SK-N-SH treated with all-trans-retinoic acid at 6 μM for 48 hours (cell line): ENCODE data around the gene CYSRT1.

ENCODE experiments used
- ATAC-seq: fragments of 200-7000 bp; cut with Tn5 transposase; 3 replicates; pipeline ENCODE4 v1.9.1; 2020; ENCODE audit warnings: mild to moderate bottlenecking, moderate library complexity
- ARNTL ChIP-seq: fragments of 450-650 bp; formaldehyde crosslinking; IDR thresholded peaks from 2 replicates; pipeline ENCODE4 v1.5.0; 2020; ENCODE audit warnings: low read depth, mild to moderate bottlenecking, moderate library complexity, borderline replicate concordance
- BACH2 ChIP-seq: fragments of 250-450 bp; sonication (Bioruptor Pico); IDR thresholded peaks from 2 replicates; pipeline ENCODE4 v1.9.0; 2021; ENCODE audit warnings: mild to moderate bottlenecking, borderline replicate concordance
- CSDC2 ChIP-seq: fragments of 250-450 bp; sonication (Bioruptor Pico); IDR thresholded peaks from 2 replicates; pipeline ENCODE4 v1.5.0; 2020; ENCODE audit warnings: mild to moderate bottlenecking, moderate library complexity
- CSRNP3 ChIP-seq: fragments of 250-450 bp; sonication (Bioruptor Pico); IDR thresholded peaks from 2 replicates; pipeline ENCODE4 v1.5.1; 2021; ENCODE audit warnings: mild to moderate bottlenecking, moderate library complexity
- ESRRG ChIP-seq: fragments of 250-450 bp; sonication (Bioruptor Pico); IDR thresholded peaks from 2 replicates; pipeline ENCODE4 v1.6.1; 2021; ENCODE audit warnings: mild to moderate bottlenecking
- GLIS3 ChIP-seq: fragments of 250-450 bp; sonication (Bioruptor Pico); IDR thresholded peaks from 2 replicates; pipeline ENCODE4 v1.5.0; 2020; ENCODE audit warnings: mild to moderate bottlenecking, moderate library complexity
- ISL1 ChIP-seq: fragments of 250-450 bp; sonication (Bioruptor Pico); IDR thresholded peaks from 2 replicates; pipeline ENCODE4 v2.1.2; 2022; ENCODE audit warnings: mild to moderate bottlenecking, moderate library complexity
- OSR1 ChIP-seq: fragments of 250-450 bp; sonication (Bioruptor Pico); IDR thresholded peaks from 2 replicates; pipeline ENCODE4 v1.8.0; 2022; ENCODE audit warnings: moderate library complexity, mild to moderate bottlenecking, inconsistent platforms
- PPARA ChIP-seq: fragments of 250-450 bp; sonication (Bioruptor Pico); IDR thresholded peaks from 2 replicates; pipeline ENCODE4 v1.5.0; 2020; ENCODE audit warnings: mild to moderate bottlenecking, borderline replicate concordance
- RARB ChIP-seq: fragments of 250-450 bp; sonication (Bioruptor Pico); IDR thresholded peaks from 2 replicates; pipeline ENCODE4 v1.8.0; 2021; ENCODE audit warnings: mild to moderate bottlenecking, moderate library complexity
- SNAI2 ChIP-seq: fragments of 250-450 bp; sonication (Bioruptor Pico); IDR thresholded peaks from 2 replicates; pipeline ENCODE4 v1.5.0; 2020; ENCODE audit warnings: mild to moderate bottlenecking, moderate library complexity
- TOX ChIP-seq: fragments of 250-450 bp; sonication (Bioruptor Pico); IDR thresholded peaks from 2 replicates; pipeline ENCODE4 v1.8.0; 2021; ENCODE audit warnings: mild to moderate bottlenecking, moderate library complexity, borderline replicate concordance
- ZC3H10 ChIP-seq: fragments of 250-450 bp; sonication (Bioruptor Pico); IDR thresholded peaks from 2 replicates; pipeline ENCODE4 v1.5.1; 2021; ENCODE audit warnings: mild to moderate bottlenecking, moderate library complexity
- ZFP3 ChIP-seq: fragments of 250-450 bp; sonication (Bioruptor Pico); IDR thresholded peaks from 2 replicates; pipeline ENCODE4 v1.5.0; 2020; ENCODE audit warnings: mild to moderate bottlenecking, moderate library complexity
- ZFP30 ChIP-seq: fragments of 450-650 bp; formaldehyde crosslinking; IDR thresholded peaks from 2 replicates; pipeline ENCODE4 v1.5.0; 2022; ENCODE audit warnings: mild to moderate bottlenecking, moderate library complexity
- ZNF565 ChIP-seq: fragments of 450-650 bp; formaldehyde crosslinking; conservative IDR thresholded peaks from 2 replicates; pipeline ENCODE4 v1.5.0; 2020; ENCODE audit warnings: low read depth, mild to moderate bottlenecking, moderate library complexity
- TF ChIP-seq, protein P1 (sequence below): fragments of 250-450 bp; sonication (Bioruptor Pico); IDR thresholded peaks from 2 replicates; pipeline ENCODE4 v1.8.0; 2021; ENCODE audit warnings: low read depth, mild to moderate bottlenecking, moderate library complexity, borderline replicate concordance
- TF ChIP-seq, protein P2 (sequence below): fragments of 250-450 bp; sonication (Bioruptor Pico); IDR thresholded peaks from 2 replicates; pipeline ENCODE4 v1.5.1; 2020; ENCODE audit warnings: low read depth, mild to moderate bottlenecking, moderate library complexity
- TF ChIP-seq, protein P3 (sequence below): fragments of 250-450 bp; sonication (Bioruptor Pico); IDR thresholded peaks from 2 replicates; pipeline ENCODE4 v1.5.0; 2020; ENCODE audit warnings: mild to moderate bottlenecking, moderate library complexity
- TF ChIP-seq, protein P4 (sequence below): fragments of 250-450 bp; sonication (Bioruptor Pico); IDR thresholded peaks from 2 replicates; pipeline ENCODE4 v1.8.0; 2020; ENCODE audit warnings: mild to moderate bottlenecking, moderate library complexity, borderline replicate concordance

CYSRT1 gene

GRCh38 chr9:137253717-137254623 lies 29.0 kb downstream of the CYSRT1 start:
- ATAC-seq, result peak; percentile 8

DNA sequence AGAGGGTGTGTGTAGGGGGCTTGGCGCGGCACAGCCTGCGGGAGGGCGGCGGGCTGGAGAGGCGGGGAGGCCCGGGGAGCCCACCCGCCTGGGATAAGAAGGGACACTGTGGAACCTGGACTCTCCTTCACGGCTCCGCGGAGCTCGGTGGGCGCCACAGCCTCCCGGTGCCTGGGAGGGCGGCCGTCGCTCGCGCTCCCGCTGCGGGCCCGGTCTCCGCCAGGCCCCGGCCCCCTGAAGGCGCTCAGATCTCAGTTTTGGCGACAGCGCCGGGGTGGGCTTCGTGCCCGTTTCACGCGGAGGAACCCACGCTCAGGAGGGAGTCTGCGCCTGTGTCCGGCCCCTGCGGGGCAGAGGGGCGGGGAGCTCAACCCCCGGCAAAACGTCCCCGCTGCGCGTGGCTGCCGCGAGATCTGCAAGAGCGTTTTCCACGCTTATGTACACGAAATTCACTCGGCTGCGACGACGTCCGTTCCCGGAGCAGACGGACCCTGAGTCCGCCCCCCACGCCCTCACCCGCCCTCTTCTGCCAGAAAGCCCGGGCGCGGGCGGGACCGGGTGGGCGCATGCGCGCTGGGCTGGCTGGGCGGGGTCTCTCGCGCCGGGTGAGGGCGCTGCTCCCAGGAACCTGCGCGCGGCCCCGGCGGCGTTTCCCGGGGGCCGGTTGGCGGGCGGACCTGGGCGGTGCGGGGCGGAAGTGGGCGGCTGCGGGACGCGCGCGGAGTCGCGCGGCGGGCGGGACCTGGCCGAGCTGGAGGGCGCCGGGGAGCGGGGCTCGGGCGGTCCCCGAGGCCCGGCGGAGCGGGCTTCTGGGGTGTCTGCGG lies 29.9 kb downstream of the CYSRT1 start, which contains the start of gene NELFB:
NELFB (plus strand) TSS at position 704 of the 824 bp plus-strand sequence.
- ATAC-seq, result peak; percentile 83
- TF ChIP-seq ZC3H10 (CRISPR knock-in tag) (0 out of 2 replicates have a peak, but pooled peaks have one; percentile 15), ZNF565 (CRISPR knock-in tag) (no peak), GLIS3 (CRISPR knock-in tag) (no peak), ISL1 (CRISPR knock-in tag) (no peak), TOX (no peak), RARB (no peak), ZFP30 (CRISPR knock-in tag) (no peak)

More at GRCh38 chr9:137253717-137254623, 29.0 kb downstream of the CYSRT1 start:
- TF ChIP-seq ZFP30 (CRISPR knock-in tag), result no peak
- TF ChIP-seq ZFP3 (CRISPR knock-in tag), result peak; percentile 97
- no peak for TF ChIP-seq PPARA
- TF ChIP-seq, protein P1, sequence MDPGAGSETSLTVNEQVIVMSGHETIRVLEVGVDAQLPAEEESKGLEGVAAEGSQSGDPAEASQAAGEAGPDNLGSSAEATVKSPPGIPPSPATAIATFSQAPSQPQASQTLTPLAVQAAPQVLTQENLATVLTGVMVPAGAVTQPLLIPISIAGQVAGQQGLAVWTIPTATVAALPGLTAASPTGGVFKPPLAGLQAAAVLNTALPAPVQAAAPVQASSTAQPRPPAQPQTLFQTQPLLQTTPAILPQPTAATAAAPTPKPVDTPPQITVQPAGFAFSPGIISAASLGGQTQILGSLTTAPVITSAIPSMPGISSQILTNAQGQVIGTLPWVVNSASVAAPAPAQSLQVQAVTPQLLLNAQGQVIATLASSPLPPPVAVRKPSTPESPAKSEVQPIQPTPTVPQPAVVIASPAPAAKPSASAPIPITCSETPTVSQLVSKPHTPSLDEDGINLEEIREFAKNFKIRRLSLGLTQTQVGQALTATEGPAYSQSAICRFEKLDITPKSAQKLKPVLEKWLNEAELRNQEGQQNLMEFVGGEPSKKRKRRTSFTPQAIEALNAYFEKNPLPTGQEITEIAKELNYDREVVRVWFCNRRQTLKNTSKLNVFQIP, result no peak
- TF ChIP-seq, protein P2, sequence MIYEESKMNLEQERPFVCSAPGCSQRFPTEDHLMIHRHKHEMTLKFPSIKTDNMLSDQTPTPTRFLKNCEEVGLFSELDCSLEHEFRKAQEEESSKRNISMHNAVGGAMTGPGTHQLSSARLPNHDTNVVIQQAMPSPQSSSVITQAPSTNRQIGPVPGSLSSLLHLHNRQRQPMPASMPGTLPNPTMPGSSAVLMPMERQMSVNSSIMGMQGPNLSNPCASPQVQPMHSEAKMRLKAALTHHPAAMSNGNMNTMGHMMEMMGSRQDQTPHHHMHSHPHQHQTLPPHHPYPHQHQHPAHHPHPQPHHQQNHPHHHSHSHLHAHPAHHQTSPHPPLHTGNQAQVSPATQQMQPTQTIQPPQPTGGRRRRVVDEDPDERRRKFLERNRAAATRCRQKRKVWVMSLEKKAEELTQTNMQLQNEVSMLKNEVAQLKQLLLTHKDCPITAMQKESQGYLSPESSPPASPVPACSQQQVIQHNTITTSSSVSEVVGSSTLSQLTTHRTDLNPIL (CRISPR knock-in tag), result no peak
- TF ChIP-seq ARNTL (CRISPR knock-in tag), result no peak
- TF ChIP-seq ZNF565 (CRISPR knock-in tag), result no peak
- no peak for TF ChIP-seq RARB
- no peak for TF ChIP-seq GLIS3 (CRISPR knock-in tag)

DNA sequence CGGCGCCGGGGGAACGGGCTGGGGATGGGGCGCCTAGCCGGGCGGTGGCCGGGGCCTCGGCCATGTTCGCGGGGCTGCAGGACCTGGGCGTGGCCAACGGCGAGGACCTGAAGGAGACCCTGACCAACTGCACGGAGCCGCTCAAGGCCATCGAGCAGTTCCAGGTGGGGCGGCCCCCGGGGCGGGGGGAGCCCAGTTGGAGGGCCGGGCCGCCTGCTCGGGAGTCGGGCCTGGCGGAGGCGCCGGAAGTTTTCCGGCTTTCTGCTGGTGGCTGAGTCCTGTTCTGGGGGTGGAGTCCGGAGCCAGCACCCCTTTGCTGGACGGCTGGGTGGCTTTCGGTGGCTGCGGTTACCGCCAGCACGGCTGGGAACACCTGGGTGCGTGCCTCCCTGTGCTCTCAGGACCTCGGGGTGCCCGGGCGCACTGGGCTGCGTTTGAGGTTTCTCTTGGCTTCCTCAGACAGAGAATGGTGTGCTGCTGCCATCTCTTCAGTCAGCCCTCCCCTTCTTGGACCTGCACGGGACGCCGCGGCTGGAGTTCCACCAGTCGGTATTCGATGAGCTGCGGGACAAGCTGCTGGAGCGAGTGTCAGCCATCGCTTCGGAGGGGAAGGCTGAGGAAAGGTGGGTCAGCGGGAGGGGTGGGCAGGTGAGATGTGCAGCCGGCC lies 30.6 kb downstream of the CYSRT1 start:
- peak; percentile 54 for ATAC-seq
- TF ChIP-seq ARNTL (CRISPR knock-in tag) (no peak), ZFP3 (CRISPR knock-in tag) (no peak)
- TF ChIP-seq, protein P2 (CRISPR knock-in tag), result no peak

DNA sequence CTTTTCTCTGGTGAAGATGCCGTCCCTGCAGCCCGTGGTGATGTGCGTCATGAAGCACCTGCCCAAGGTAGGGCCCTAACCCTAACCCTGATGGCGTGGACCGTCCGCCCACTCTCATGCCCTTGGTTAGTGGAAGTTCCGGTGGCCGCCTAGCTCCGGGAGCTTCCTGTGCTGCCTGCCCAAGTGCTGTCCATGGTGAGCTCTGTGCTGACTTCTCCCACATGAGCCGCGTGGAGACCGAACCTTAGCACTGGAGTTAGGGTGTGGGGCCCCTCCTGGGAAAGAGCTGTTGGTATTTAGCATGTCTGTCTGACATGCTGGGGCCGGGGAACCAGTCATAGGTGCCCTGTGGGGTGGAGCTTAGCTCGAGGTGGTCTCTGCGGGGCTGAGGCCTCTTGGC lies 31.4 kb downstream of the CYSRT1 start:
- ATAC-seq, result no peak
- TF ChIP-seq CSRNP3 (CRISPR knock-in tag), result no peak
- TF ChIP-seq ESRRG, result no peak
- no peak for TF ChIP-seq SNAI2 (CRISPR knock-in tag)
- no peak for TF ChIP-seq OSR1 (CRISPR knock-in tag)
- TF ChIP-seq ZFP30 (CRISPR knock-in tag), result no peak
- no peak for TF ChIP-seq RARB
- TF ChIP-seq ISL1 (CRISPR knock-in tag), result no peak
- TF ChIP-seq GLIS3 (CRISPR knock-in tag), result no peak
- TF ChIP-seq, protein P3, sequence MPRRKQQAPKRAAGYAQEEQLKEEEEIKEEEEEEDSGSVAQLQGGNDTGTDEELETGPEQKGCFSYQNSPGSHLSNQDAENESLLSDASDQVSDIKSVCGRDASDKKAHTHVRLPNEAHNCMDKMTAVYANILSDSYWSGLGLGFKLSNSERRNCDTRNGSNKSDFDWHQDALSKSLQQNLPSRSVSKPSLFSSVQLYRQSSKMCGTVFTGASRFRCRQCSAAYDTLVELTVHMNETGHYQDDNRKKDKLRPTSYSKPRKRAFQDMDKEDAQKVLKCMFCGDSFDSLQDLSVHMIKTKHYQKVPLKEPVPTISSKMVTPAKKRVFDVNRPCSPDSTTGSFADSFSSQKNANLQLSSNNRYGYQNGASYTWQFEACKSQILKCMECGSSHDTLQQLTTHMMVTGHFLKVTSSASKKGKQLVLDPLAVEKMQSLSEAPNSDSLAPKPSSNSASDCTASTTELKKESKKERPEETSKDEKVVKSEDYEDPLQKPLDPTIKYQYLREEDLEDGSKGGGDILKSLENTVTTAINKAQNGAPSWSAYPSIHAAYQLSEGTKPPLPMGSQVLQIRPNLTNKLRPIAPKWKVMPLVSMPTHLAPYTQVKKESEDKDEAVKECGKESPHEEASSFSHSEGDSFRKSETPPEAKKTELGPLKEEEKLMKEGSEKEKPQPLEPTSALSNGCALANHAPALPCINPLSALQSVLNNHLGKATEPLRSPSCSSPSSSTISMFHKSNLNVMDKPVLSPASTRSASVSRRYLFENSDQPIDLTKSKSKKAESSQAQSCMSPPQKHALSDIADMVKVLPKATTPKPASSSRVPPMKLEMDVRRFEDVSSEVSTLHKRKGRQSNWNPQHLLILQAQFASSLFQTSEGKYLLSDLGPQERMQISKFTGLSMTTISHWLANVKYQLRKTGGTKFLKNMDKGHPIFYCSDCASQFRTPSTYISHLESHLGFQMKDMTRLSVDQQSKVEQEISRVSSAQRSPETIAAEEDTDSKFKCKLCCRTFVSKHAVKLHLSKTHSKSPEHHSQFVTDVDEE, result no peak
- TF ChIP-seq, protein P4, sequence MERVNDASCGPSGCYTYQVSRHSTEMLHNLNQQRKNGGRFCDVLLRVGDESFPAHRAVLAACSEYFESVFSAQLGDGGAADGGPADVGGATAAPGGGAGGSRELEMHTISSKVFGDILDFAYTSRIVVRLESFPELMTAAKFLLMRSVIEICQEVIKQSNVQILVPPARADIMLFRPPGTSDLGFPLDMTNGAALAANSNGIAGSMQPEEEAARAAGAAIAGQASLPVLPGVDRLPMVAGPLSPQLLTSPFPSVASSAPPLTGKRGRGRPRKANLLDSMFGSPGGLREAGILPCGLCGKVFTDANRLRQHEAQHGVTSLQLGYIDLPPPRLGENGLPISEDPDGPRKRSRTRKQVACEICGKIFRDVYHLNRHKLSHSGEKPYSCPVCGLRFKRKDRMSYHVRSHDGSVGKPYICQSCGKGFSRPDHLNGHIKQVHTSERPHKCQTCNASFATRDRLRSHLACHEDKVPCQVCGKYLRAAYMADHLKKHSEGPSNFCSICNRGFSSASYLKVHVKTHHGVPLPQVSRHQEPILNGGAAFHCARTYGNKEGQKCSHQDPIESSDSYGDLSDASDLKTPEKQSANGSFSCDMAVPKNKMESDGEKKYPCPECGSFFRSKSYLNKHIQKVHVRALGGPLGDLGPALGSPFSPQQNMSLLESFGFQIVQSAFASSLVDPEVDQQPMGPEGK (CRISPR knock-in tag), result no peak
- no peak for TF ChIP-seq CSDC2 (CRISPR knock-in tag)
- TF ChIP-seq ZFP3 (CRISPR knock-in tag), result no peak
- TF ChIP-seq ARNTL (CRISPR knock-in tag), result no peak
- TF ChIP-seq BACH2 (CRISPR knock-in tag), result no peak
